HCT116 (cell line): ENCODE results near the gene SLBP. TPM values are rescaled to one million over a fixed set of nuclear protein-coding genes. Genes with fewer than 3 reads are reported as not detected.

ENCODE experiments used
- ATAC-seq: fragments of 200-7000 bp; cut with Tn5 transposase; 2 replicates; pipeline ENCODE4 v1.9.1; 2020; ENCODE audit warnings: mild to moderate bottlenecking, moderate library complexity
- BruUV-seq: library from RNA; stranded (reverse); fragments of 400-500 nt; replicated peaks from 2 replicates; lab custom pipeline; 2021; lab: Mats Ljungman, UMichigan
- CTCF ChIA-PET: fragments of 300-600 bp; sonication (Branson Sonifier 250); formaldehyde crosslinking; loops from one replicate; lab custom pipeline; 2021; ENCODE audit warnings: antibody characterized with exemption; lab: Charles Lee
- POLR2A ChIA-PET: fragments of 300-600, 350-600 bp; sonication (Branson Sonifier 250); formaldehyde crosslinking; loops from one replicate; lab custom pipeline; 2021; ENCODE audit warnings: antibody characterized with exemption; lab: Charles Lee
- RAD21 ChIA-PET, 2 experiments: fragments of 300-600 bp; sonication (Branson Sonifier 250); formaldehyde crosslinking; loops; one replicate each; lab custom pipeline; 2023; ENCODE audit warnings: low total read pairs in 2 of 2; ENCODE audit not compliant: uncharacterized antibody in 2 of 2, unreplicated experiment in 2 of 2, low non-redundant PET in 1 of 2; lab: Charles Lee
- DNase-seq: peaks from one replicate; pipeline ENCODE4 v3.0.0-alpha.2; 2010; ENCODE audit warnings: low read depth, low spot score
- H2AFZ ChIP-seq: fragments of 200-600 bp; shearing (Covaris generic), sonication (generic); 2 replicates; pipeline ENCODE4 v1.6.1; 2017; ENCODE audit warnings: low read depth, mixed run types, mixed read lengths, antibody characterized with exemption, low read length; ENCODE audit not compliant: poor library complexity, severe bottlenecking
- H3K27ac ChIP-seq: 2 replicates; pipeline ENCODE4 v1.5.1; 2012; ENCODE audit warnings: low read depth, low read length
- H3K27me3 ChIP-seq: fragments of 200-600 bp; sonication (generic); 2 replicates; pipeline ENCODE4 v1.6.1; 2016; ENCODE audit warnings: mixed run types, low read length, mixed read lengths; ENCODE audit not compliant: insufficient read depth
- H3K36me3 ChIP-seq, 2 experiments: fragments of 200-500 bp in 1 of 2; fragments of 200-600 bp in 1 of 2; sonication (Bioruptor generic) in 1 of 2; sonication (generic) in 1 of 2; 2 replicates each; pipeline versions ENCODE4 v1.5.1 to v1.6.1; 2014 to 2016; ENCODE audit warnings: low read length in 2 of 2, inconsistent platforms in 1 of 2, mixed read lengths in 1 of 2, mixed run types in 1 of 2; ENCODE audit not compliant: insufficient read depth in 2 of 2, control insufficient read depth in 1 of 2
- H3K4me1 ChIP-seq, 2 experiments: fragments of 200-600 bp in 1 of 2; sonication (generic) in 1 of 2; 2 replicates each; pipeline versions ENCODE4 v1.5.1 to v1.6.1; 2012 to 2017; ENCODE audit warnings: low read length in 2 of 2, inconsistent platforms in 1 of 2, mild to moderate bottlenecking in 1 of 2, mixed read lengths in 1 of 2, mixed run types in 1 of 2, moderate library complexity in 1 of 2; ENCODE audit not compliant: insufficient read depth in 2 of 2, control insufficient read depth in 1 of 2
- H3K4me2 ChIP-seq: fragments of 200-600 bp; sonication (generic); 2 replicates; pipeline ENCODE4 v1.6.1; 2017; ENCODE audit warnings: mixed run types, low read length, mixed read lengths
- H3K4me3 ChIP-seq, 2 experiments: fragments of 200-600 bp in 1 of 2; sonication (generic) in 1 of 2; replicated peaks in 1 of 2; 2 replicates each; pipeline ENCODE4 v1.5.1; 2011 to 2016; ENCODE audit warnings: low read length in 2 of 2, control low read depth in 1 of 2, low read depth in 1 of 2, mild to moderate bottlenecking in 1 of 2, mixed read lengths in 1 of 2, mixed run types in 1 of 2
- H3K79me2 ChIP-seq: fragments of 200-600 bp; sonication (generic); 2 replicates; pipeline ENCODE4 v1.6.1; 2017; ENCODE audit warnings: mild to moderate bottlenecking, mixed run types, low read length, moderate library complexity, mixed read lengths; ENCODE audit not compliant: insufficient read depth
- H3K9ac ChIP-seq: fragments of 200-600 bp; sonication (generic); 2 replicates; pipeline ENCODE4 v1.6.1; 2016; ENCODE audit warnings: low read length, mixed read lengths
- H3K9me2 ChIP-seq: fragments of 200-600 bp; sonication (generic), shearing (Covaris generic); 2 replicates; pipeline ENCODE4 v1.6.1; 2017; ENCODE audit warnings: mixed run types, mild to moderate bottlenecking, moderate library complexity; ENCODE audit not compliant: insufficient read depth
- H3K9me3 ChIP-seq, 2 experiments: fragments of 200-500 bp in 1 of 2; fragments of 200-600 bp in 1 of 2; sonication (Bioruptor generic) in 1 of 2; sonication (generic) in 1 of 2; 2 replicates each; pipeline ENCODE4 v1.6.1; 2014 to 2017; ENCODE audit warnings: low read length in 2 of 2, mixed read lengths in 2 of 2, inconsistent platforms in 1 of 2, low read depth in 1 of 2, mild to moderate bottlenecking in 1 of 2, mixed run types in 1 of 2, moderate library complexity in 1 of 2; ENCODE audit not compliant: control insufficient read depth in 1 of 2, insufficient read depth in 1 of 2
- H4K20me1 ChIP-seq: fragments of 200-600 bp; sonication (generic), shearing (Covaris generic); 2 replicates; pipeline ENCODE4 v1.6.1; 2017; ENCODE audit warnings: mixed run types, mild to moderate bottlenecking, moderate library complexity; ENCODE audit not compliant: insufficient read depth
- ATF3 ChIP-seq: IDR thresholded peaks from 2 replicates; pipeline ENCODE4 v1.6.1; 2012
- CBX3 ChIP-seq: IDR thresholded peaks from 2 replicates; pipeline ENCODE4 v1.6.1; 2012; ENCODE audit warnings: low read depth
- CEBPB ChIP-seq: IDR thresholded peaks from 2 replicates; pipeline ENCODE4 v1.6.1; 2012; ENCODE audit warnings: low read depth
- CTCF ChIP-seq, 3 experiments: fragments of 200-600 bp in 1 of 3; sonication (generic) in 1 of 3; IDR thresholded peaks in 2 of 3; conservative IDR thresholded peaks in 1 of 3; 2 replicates each; pipeline ENCODE4 v1.5.1; 2012 to 2017; ENCODE audit warnings: low read depth in 2 of 3, low read length in 2 of 3, antibody characterized with exemption in 1 of 3, borderline replicate concordance in 1 of 3, control low read depth in 1 of 3, mild to moderate bottlenecking in 1 of 3, mixed read lengths in 1 of 3, mixed run types in 1 of 3, moderate library complexity in 1 of 3; ENCODE audit not compliant: insufficient read depth in 1 of 3
- EGR1 ChIP-seq: IDR thresholded peaks from 2 replicates; pipeline ENCODE4 v1.6.1; 2012; ENCODE audit warnings: low read depth
- EZH2phosphoT487 ChIP-seq: fragments of 200-600 bp; IDR thresholded peaks from 2 replicates; pipeline ENCODE4 v1.6.1; 2018; ENCODE audit warnings: antibody characterized with exemption, borderline replicate concordance
- FOSL1 ChIP-seq: IDR thresholded peaks from 2 replicates; pipeline ENCODE4 v1.6.1; 2012; ENCODE audit warnings: low read depth
- MAX ChIP-seq: IDR thresholded peaks from 2 replicates; pipeline ENCODE4 v1.6.1; 2012
- POLR2A ChIP-seq: IDR thresholded peaks from 2 replicates; pipeline ENCODE4 v1.7.0; 2011; ENCODE audit warnings: borderline replicate concordance; ENCODE audit not compliant: insufficient read depth, insufficient read length; ENCODE audit errors: extremely low read depth
- POLR2AphosphoS5 ChIP-seq: IDR thresholded peaks from 2 replicates; pipeline ENCODE4 v1.6.1; 2011; ENCODE audit warnings: mild to moderate bottlenecking, low read depth, low read length, moderate library complexity
- RAD21 ChIP-seq: IDR thresholded peaks from 2 replicates; pipeline ENCODE4 v1.6.1; 2012; ENCODE audit warnings: low read depth, mild to moderate bottlenecking
- REST ChIP-seq: IDR thresholded peaks from 2 replicates; pipeline ENCODE4 v1.6.1; 2012; ENCODE audit warnings: low read depth
- SIN3A ChIP-seq: IDR thresholded peaks from 2 replicates; pipeline ENCODE4 v1.6.1; 2012; ENCODE audit warnings: low read depth
- SP1 ChIP-seq: IDR thresholded peaks from 2 replicates; pipeline ENCODE4 v1.6.1; 2012; ENCODE audit warnings: low read depth
- TCF7L2 ChIP-seq: IDR thresholded peaks from 2 replicates; pipeline ENCODE4 v1.7.0; 2011; ENCODE audit warnings: borderline replicate concordance, inconsistent platforms; ENCODE audit not compliant: insufficient read depth, insufficient read length; ENCODE audit errors: extremely low read depth
- YY1 ChIP-seq: IDR thresholded peaks from 2 replicates; pipeline ENCODE4 v1.6.1; 2011; ENCODE audit warnings: low read length, low read depth, moderate library complexity, mild to moderate bottlenecking; ENCODE audit not compliant: insufficient replicate concordance; ENCODE audit errors: extremely low read depth
- ZBTB33 ChIP-seq: IDR thresholded peaks from 2 replicates; pipeline ENCODE4 v1.6.1; 2011; ENCODE audit warnings: mild to moderate bottlenecking, low read length, moderate library complexity; ENCODE audit not compliant: insufficient replicate concordance; ENCODE audit errors: extremely low read depth
- ZFX ChIP-seq: fragments of 450-650 bp; IDR thresholded peaks from 2 replicates; pipeline ENCODE4 v1.6.1; 2017
- intact Hi-C: fragments of 100-400 bp; cut with micrococcal nuclease; formaldehyde crosslinking; loops from 2 replicates; pipeline ENCODE4 v1.10.0; 2022
- total RNA-seq: library from RNA; stranded (reverse); gene quantifications from one replicate; pipeline ENCODE4 v1.2.1, GENCODE V29; 2021; ENCODE audit not compliant: unreplicated experiment

SLBP gene
- total RNA-seq, 1 experiment from 2014 or later = 101 TPM

GRCh38 chr4:1721003-1721665 lies 9.0 kb upstream of the SLBP start, which contains the start of the genes TACC3 and TMEM129:
Gene TACC3, plus strand, starts transcription at chr4:1721521. Its CDS starts 1,901 bp downstream, at chr4:1723422.
Gene TMEM129, minus strand, starts transcription at chr4:1721323. Its CDS starts 486 bp downstream, at chr4:1720837.
- Histone ChIP-seq H3K4me3 (peak within 1 kb of the TSS; percentile 94 to 96), H3K36me3 (peaks cover 6 to 32% of the 10 kb centered on the region in 2 experiments; a peak in 2 of 4 replicates), H3K9ac (peak within 1 kb of the TSS; percentile 98), H4K20me1 (no peaks in the 10 kb centered on the region; the same call in 1 of the 2 replicates), H3K79me2 (peaks cover 85% of the 10 kb centered on the region), H3K27ac (peak within 1 kb of the TSS; percentile 97), H3K27me3 (no peaks in the 10 kb centered on the region), H2AFZ (no peak within 1 kb of the TSS), H3K4me1 (peaks cover 10 to 29% of the 10 kb centered on the region in 2 experiments), H3K4me2 (peak within 1 kb of the TSS; percentile 99), H3K9me2 (no peaks in the 10 kb centered on the region), H3K9me3 (no peaks in the 10 kb centered on the region)
- peak; percentile 96 for DNase-seq
- ATAC-seq = peak; percentile 84
- ChIA-PET RAD21 (interaction anchor here in 1 of 2 experiments (0.6 kb wide), 1 partner anchor 469 kb away, joined by 3 read pairs; no protein-coding TSS in a partner anchor), CTCF (interaction anchor here (1.0 to 2.7 kb wide), 3 partner anchors 27 to 85 kb away, joined by 3 to 15 read pairs (median 4); no protein-coding TSS in a partner anchor), POLR2A (interaction anchor here (0.6 to 1.7 kb wide), 3 partner anchors 9 to 28 kb away, joined by 3 to 19 read pairs (median 3); partner anchors contain the start of gene SLBP)
- BruUV-seq = no TSS peak
- TF ChIP-seq ZBTB33 (no peak), CEBPB (no peak), SP1 (no peak), POLR2AphosphoS5 (peak; percentile 64), FOSL1 (no peak), TCF7L2 (peak; percentile 63), EGR1 (no peak), POLR2A (peak; percentile 38), YY1 (peak; percentile 10), CBX3 (no peak), REST (no peak), RAD21 (no peak), EZH2phosphoT487 (no peak), ZFX (peak; percentile 79), MAX (no peak), ATF3 (no peak), CTCF (IDR thresholded peaks at IDR 0.05 in 2 of 3, conservative IDR thresholded peaks at IDR 0.05 in 1 of 3; ENCODE audit: borderline replicate concordance in 1 of 3, insufficient read depth in 1 of 3, low read depth in 2 of 3, low read length in 2 of 3) (no peak), SIN3A (no peak)
- intact Hi-C loops = no loop called here
